GM18873 (cell line): ENCODE results near the gene CYYR1.

Experiments
- ATAC-seq: cut with Tn5 transposase; IDR thresholded peaks from one replicate; pipeline ENCODE4 v1.9.1; 2021; ENCODE audit warnings: mild to moderate bottlenecking, moderate library complexity, moderate number of reproducible peaks; ENCODE audit not compliant: unreplicated experiment, low FRiP score

The CYYR1 gene

GRCh38 chr21:26572702-26573381, at the start of gene CYYR1:
CYYR1 (minus strand) TSS chr21:26573286; CDS start chr21:26572940, 346 bp downstream.
- no peak for ATAC-seq

DNA sequence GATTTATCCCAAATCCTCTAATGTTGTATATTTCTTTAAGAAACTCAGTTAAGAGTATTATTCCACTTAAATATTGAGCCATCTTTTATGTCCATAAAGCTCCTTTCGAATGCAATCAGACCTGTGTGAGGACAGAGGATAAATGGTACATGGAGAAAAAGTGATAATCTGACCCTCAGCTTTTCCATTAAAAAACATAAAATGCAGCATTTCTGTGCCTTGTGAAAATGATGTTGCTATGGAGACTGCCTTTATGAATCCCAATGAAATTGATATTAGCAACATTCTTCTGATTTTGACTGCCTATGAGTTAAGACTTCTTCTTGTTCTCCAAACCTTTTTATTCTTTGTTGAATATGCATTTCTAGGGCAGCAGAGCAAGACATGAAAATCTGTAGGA, 44.1 kb upstream of the CYYR1 start:
- no peak for ATAC-seq

GRCh38 chr21:26614251-26614650, 41.2 kb upstream of the CYYR1 start:
- ATAC-seq, result no peak

DNA sequence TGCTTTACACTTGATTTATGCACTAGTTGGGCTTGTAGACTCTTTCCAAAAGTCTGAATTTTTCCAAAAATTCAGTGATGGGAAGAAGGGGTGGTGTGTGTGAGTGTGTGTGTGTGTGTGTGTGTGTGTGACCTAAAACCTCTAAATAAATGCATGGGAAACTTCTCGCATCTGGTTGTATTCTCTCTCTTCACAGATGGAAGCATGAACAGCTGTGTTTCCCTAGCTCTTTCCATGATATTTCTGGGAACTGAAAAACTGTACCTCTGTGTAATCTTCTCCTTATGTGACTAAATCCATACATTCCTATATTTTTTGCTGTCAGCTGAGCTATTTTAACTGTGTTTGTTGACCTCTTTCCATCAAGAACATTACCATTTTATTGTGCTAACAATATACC, 26.2 kb upstream of the CYYR1 start:
- no peak for ATAC-seq

- ATAC-seq, result no peak
Observed at GRCh38 chr21:26597981-26598380, 24.9 kb upstream of the CYYR1 start.

GRCh38 chr21:26597031-26597430, 23.9 kb upstream of the CYYR1 start:
- ATAC-seq, result no peak

DNA sequence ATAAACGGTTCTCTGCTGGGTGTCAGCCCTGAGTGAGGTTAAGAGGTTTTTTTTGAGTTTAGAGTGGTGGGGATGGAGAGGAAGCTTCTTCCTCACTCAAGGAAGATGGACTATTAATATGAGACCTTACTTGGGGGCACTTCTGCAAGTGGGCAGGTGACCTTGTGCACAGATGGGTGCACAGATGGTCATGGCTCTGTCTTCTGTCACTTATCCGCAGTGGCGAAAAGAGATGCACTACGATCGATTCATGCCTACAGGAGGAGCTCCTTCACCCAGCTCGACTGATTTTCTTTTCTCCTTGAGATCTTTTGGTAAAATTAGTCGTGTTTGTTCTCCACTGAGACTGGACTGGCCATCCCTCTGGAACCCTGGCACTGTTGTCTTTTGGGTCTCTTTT, 22.9 kb upstream of the CYYR1 start:
- no peak for ATAC-seq

DNA sequence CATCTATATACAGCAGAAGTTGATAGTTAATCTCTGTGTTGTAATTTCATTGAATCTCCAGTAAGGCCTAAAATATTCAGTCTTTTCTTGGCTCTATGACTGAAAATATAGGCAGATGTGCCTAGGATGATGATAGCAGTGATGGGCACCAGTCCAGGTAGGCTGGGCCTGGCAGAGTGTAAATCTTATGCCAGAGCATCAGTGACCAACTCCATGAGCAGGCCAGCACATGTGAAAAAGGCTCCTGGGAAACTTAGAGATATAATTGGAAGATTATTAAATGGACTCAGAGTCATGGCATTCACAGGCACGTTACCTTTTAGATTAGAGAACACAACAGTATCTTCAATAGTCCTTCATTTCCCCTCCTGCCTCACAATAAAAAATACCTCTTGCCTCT, 20.7 kb upstream of the CYYR1 start:
- ATAC-seq, result no peak

DNA sequence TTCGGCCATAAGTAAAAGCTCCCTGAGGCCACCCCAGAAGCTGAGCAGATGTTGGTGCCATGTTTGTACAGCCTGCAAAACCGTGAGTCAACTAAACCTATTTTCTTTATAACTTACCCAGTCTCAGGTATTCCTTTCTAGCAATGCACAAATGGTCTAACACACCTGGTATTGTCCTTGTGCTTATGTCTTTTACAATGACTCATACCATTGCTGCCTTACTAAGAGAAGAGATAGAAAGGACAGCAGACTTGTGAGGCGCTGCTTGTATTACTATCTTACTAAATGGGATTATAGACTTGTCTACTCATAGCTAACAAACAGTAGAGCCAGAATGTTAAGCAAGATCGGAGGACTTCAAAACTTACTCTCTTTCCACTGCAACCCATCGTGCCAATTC, 18.5 kb upstream of the CYYR1 start:
- ATAC-seq, result no peak

GRCh38 chr21:26588446-26588845, 15.4 kb upstream of the CYYR1 start:
- ATAC-seq, result no peak

DNA sequence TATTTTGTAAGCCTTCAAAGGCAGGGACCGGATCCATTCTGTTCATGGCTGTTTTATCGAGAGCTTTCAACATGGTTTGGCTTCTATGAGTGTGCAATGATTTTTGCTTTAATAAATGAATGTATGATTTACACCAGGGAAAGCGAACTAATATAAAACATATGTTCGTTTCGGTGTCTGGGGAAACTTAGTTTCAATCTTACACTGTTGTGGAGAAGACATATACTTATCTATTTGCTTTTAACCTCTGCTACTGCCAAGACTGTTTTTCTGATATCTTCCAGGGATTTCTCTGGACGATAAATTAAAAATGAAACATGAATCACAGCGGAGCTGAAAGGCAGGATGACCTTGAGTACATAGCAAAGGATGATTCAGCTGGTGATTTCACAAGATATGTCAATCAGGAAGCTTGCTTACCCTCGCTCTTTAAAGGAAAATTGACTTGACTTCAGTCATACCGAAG, 14.7 kb upstream of the CYYR1 start:
- no peak for ATAC-seq

GRCh38 chr21:26583769-26584168, 10.7 kb upstream of the CYYR1 start:
- ATAC-seq, result no peak

DNA sequence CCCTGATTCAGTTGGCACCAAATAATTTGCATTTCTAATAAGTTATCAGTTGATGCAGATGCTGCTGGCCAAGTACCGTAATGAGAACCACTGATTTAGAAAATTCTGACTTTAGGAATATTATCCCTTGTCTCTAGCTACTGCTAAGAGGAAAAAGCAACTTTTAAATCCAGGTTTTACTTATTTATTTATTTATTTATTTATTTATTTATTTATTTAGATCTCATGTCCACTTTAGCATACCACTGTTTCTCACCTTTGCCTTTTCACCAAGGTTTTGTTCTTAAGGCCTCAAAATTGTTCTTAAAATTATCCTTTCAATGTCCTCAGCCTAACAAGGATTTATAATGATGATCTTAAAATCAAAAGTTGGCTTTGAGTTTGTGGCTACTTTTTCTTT, 8.7 kb upstream of the CYYR1 start:
- ATAC-seq, result no peak

DNA sequence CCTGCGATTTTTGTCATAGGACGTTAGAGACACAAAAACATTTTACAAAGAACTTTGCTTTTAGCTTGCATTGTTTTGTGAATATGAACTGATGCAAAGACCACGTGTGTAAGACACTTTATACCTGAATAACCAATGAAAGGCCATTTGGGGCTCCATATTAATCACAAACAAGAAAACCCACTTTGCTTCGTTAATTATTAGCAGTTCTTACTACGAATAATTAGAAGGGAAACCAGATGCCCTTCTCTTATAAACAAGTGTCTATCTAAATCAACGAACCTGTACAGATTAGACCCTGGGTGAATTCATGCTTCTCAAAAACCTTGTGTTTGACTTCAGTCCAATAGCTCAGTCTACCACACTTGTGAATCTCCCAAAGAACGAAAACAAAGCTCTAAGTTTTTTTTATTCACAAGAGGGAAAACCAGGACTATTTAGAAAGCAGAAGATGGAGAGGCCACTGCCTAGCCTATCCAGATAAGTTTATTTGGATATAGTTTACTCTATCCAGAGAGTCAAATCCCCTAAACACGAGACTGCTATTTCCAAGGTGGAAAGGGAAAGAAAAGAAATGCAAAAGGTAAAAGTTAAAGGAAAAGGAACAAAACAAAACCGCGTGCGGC, 897 bp downstream of the CYYR1 start:
- ATAC-seq, result no peak

DNA sequence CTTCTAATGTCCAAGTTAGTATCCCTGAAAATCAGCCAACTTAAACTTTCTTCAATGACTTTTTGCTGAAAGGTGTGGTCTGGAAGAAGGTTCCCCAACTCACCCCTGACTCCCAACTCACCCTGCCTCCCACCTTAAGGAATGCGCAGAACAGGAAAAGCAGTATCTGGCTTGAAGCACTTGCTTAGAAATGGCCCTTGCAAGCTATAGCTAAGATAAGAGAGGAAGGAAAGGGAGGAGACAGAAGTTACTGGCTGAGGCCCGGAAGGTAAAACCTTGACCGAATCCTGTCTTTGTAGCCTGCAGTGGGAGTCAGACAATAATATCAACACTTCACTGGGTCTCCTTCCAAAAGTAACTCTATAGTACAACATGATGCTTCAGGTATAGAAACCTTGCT, 2.9 kb downstream of the CYYR1 start:
- no peak for ATAC-seq

DNA sequence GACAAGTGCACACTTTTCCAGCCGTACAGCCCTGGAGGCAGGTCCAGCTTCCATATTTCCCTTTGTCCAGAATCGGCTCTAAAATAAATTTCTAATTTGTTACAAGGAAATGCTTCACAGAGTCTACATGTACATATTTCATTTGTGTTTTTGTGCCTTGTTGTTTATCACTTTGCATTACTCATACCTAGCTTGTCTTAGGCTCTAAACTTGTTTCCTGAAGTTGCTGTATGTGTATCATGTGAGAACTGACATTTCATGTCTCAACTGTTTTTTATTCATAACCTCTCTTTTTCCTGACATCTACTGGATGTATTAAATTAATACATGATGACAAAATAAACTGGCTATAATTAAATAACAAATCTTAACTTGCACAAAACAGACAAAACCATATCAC, 7.5 kb downstream of the CYYR1 start:
- ATAC-seq, result no peak

GRCh38 chr21:26565111-26565510, 8.0 kb downstream of the CYYR1 start:
- no peak for ATAC-seq

DNA sequence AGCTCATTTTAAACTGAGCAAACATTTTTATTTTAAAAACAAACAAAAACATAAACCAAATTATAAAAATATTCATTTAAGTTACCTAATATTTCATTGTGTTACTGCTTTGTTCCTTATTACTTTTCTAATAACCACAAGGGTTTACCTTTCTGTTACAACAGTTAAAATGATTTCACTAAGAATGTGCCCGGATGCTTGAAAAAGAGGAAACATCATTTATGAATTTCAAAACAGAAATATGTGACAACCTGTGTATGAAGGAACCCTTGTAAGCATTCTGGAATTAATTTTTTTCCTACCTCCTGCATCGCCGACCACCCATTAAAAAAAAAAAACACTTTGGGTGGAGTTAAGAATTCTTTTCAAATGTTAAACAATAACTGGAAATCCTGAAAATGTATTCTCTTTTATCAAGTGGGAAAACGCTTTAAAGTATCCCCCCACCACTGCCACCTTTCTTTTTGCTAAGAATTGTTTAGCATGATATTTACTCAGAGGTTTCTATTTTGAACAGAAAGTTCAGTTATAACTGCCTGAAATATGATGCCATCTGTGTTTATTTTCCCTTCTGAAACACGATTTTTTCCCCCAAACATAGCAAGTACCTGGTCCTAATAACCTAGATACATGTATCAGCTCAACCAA, 9.1 kb downstream of the CYYR1 start:
- no peak for ATAC-seq

- no peak for ATAC-seq
Observed at GRCh38 chr21:26560612-26561011, 12.5 kb downstream of the CYYR1 start.

DNA sequence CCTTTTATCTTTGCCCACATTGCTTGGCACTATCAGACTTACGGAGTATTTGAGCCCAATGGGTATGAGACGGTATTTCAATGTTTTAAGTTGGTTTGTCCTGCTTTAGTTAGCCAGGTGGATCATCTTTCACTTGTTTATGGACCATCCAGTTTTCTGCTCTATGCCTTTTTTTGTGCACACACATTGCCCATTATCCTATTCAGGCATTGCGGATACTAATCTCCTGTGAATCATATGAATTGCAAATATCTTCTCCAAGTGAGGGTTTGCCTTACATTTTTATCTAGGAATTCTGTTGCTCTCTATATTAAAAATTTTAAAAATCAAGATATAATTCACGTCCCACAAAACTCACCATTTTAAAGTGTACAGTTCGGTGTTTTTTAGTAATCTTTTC, 14.0 kb downstream of the CYYR1 start:
- no peak for ATAC-seq

GRCh38 chr21:26557106-26557505, 16.0 kb downstream of the CYYR1 start:
- no peak for ATAC-seq
